SH-SY5Y (cell line): ENCODE data around the gene DYNC1LI2.

Experiments
- GATA2 ChIP-seq: IDR thresholded peaks from 2 replicates; pipeline ENCODE4 v1.6.1; 2011; ENCODE audit warnings: mild to moderate bottlenecking, low read depth, low read length
- GATA3 ChIP-seq: IDR thresholded peaks from 2 replicates; pipeline ENCODE4 v1.6.1; 2011; ENCODE audit warnings: low read depth, mild to moderate bottlenecking, low read length, moderate library complexity

Gene DYNC1LI2

GRCh38 chr16:66751303-66751991, at the start of gene DYNC1LI2:
DYNC1LI2 (minus strand) TSS chr16:66751609; CDS start chr16:66751591, 18 bp downstream.
- TF ChIP-seq GATA3 (no peak), GATA2 (no peak)

- no peak for TF ChIP-seq GATA3
Measured at GRCh38 chr16:66800856-66801255, 49.4 kb upstream of the DYNC1LI2 start.

GRCh38 chr16:66798161-66798560, 46.8 kb upstream of the DYNC1LI2 start:
- no peak for TF ChIP-seq GATA3

- TF ChIP-seq GATA3 (no peak), GATA2 (no peak)
Measured at GRCh38 chr16:66790130-66790733, 38.8 kb upstream of the DYNC1LI2 start.

GRCh38 chr16:66787427-66787826, 36.0 kb upstream of the DYNC1LI2 start:
- TF ChIP-seq GATA3: no peak
- TF ChIP-seq GATA2: no peak

GRCh38 chr16:66786551-66786950, 35.1 kb upstream of the DYNC1LI2 start:
- TF ChIP-seq GATA3 (no peak), GATA2 (no peak)

DNA sequence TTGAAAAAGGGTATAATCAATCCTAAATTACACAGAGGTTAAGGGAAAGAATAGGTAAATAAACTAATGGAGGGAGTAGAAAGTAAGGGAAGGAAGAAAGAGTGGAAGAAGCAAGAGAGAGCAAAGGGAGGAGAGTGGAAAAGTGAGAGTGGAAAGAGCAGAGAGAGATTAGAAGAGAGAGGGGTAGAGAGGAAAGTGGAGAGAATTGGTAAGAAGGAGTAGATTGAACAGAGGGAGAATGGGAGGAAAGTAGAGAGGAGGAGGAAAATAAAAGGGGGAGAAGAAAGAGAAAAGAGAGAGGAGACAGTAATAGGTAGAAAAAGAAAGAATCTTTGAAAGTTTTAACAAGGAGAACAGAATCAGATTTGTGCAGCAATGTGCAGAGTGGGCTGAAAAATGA, 25.0 kb upstream of the DYNC1LI2 start:
- no peak for TF ChIP-seq GATA3
- TF ChIP-seq GATA2: no peak

GRCh38 chr16:66774981-66775380, 23.6 kb upstream of the DYNC1LI2 start:
- TF ChIP-seq GATA3 (no peak), GATA2 (no peak)

DNA sequence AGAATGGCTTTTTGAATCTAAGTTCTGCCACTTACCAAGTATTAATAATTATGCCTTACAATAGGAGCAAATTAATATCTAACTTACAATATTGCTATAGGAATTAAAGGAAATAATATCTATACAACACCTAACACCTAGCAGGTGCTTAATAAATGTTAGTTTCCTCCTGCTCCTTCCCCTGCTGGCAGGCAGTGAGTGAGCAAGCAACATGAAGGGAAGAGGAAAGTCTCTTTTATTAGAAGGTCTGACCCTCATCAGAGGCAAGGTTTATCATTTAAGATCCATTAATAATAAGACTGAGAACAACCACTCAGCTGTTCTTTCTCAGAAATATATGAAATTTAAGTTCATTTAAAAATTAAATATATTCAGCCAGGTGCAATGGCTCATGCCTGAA, 6.7 kb upstream of the DYNC1LI2 start:
- no peak for TF ChIP-seq GATA2
- TF ChIP-seq GATA3: no peak

DNA sequence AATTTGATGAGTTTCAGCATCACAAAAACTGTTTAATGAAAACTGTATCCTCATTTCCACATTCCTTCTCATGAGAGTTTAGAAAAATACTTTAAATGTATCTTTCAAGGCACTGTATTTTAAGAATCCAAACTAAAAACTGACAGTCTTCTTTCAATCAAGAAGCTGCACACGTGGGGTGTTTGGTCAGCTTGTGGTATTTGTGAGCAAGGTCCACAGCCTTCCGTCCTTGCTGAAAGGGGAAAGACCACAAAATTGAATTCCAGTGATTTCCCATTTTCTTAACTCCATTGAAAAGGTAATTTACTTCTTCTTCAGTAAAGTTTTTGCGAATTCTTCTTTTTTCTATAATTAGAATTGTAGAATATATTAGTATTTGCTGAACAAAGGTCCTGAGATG, 3.4 kb upstream of the DYNC1LI2 start:
- no peak for TF ChIP-seq GATA2
- TF ChIP-seq GATA3: no peak

DNA sequence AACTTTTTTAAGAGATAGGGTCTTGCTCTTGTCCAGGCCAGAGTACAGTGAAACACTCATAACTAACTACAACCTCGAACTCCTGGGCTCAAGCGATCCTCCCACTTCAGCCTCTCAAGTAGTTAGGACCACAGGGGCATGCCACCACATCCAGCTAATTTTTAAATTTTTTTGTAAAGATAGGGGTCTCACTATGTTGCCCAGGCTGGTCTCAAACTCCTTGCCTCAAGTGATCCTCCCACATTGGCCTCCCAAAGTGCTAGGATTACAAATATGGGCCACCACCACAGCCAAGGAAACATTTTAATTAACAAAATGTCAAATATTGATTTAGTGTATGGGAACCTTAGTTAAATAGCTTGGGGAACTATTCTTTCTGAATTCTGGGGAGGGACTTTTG, 2.8 kb upstream of the DYNC1LI2 start:
- TF ChIP-seq GATA3 (no peak), GATA2 (no peak)

GRCh38 chr16:66752958-66753357, 1.5 kb upstream of the DYNC1LI2 start:
- TF ChIP-seq GATA2 (no peak), GATA3 (no peak)

GRCh38 chr16:66752379-66752778, 970 bp upstream of the DYNC1LI2 start:
- TF ChIP-seq GATA3 (no peak), GATA2 (no peak)

- TF ChIP-seq GATA3: no peak
- no peak for TF ChIP-seq GATA2
Measured at GRCh38 chr16:66751992-66752322, 548 bp upstream of the DYNC1LI2 start.

DNA sequence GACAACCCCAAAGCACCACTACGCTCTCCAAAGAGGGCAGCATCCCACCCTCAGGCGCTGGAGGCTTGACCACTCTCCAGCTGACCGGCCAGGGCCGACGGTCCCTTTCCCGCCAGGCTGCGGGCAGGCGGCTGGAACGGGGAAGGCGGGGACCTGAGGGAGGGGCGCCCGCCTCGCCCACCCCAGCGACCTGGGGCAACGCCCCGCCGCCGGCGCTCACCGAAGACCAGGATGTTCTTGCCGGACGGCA, 431 bp downstream of the DYNC1LI2 start:
- TF ChIP-seq GATA2: no peak
- no peak for TF ChIP-seq GATA3
